K562 (cell line): ENCODE results near the gene RBFOX2. TPM values are rescaled to one million over a fixed set of nuclear protein-coding genes. Genes with fewer than 3 reads are reported as not detected.

Experiments
- CTBP1 ChIP-seq: fragments of 450-650 bp; IDR thresholded peaks from 2 replicates; pipeline ENCODE4 v1.6.1; 2016; ENCODE audit warnings: borderline replicate concordance
- DNMT1 ChIP-seq: fragments of 450-650 bp; IDR thresholded peaks from 2 replicates; pipeline ENCODE4 v1.6.1; 2016; ENCODE audit warnings: antibody characterized with exemption, mild to moderate bottlenecking
- EGR1 ChIP-seq: fragments of 450-650 bp; conservative IDR thresholded peaks from 2 replicates; pipeline ENCODE4 v1.6.1; 2017; ENCODE audit warnings: mild to moderate bottlenecking
- EZH2 ChIP-seq: IDR thresholded peaks from 2 replicates; pipeline ENCODE4 v1.6.1; 2012; ENCODE audit warnings: low read depth, mild to moderate bottlenecking, inconsistent platforms, low read length, borderline replicate concordance
- FIP1L1 ChIP-seq: fragments of 200-400 bp; formaldehyde crosslinking; IDR thresholded peaks from 2 replicates; pipeline ENCODE4 v1.6.1; 2018; ENCODE audit warnings: mild to moderate bottlenecking, low read depth, low read length; ENCODE audit not compliant: poor library complexity, severe bottlenecking
- FOXP4 ChIP-seq: sonication (generic); formaldehyde crosslinking; IDR thresholded peaks from 2 replicates; pipeline ENCODE4 v1.8.0; 2022; ENCODE audit warnings: mild to moderate bottlenecking, missing genetic modification reagents, borderline replicate concordance
- HOXB6 ChIP-seq: fragments of 250-450 bp; sonication (Bioruptor Pico); IDR thresholded peaks from 2 replicates; pipeline ENCODE4 v1.5.1; 2022; ENCODE audit warnings: mild to moderate bottlenecking, borderline replicate concordance
- IRF9 ChIP-seq: fragments of 450-650 bp; IDR thresholded peaks from 2 replicates; pipeline ENCODE4 v1.6.1; 2016; ENCODE audit warnings: missing biosample characterization, missing genetic modification characterization
- KHSRP ChIP-seq: fragments of 450-650 bp; IDR thresholded peaks from 2 replicates; pipeline ENCODE4 v1.6.1; 2017
- MAX ChIP-seq: sonication (generic); formaldehyde crosslinking; IDR thresholded peaks from 2 replicates; pipeline ENCODE4 v1.9.0; 2022; ENCODE audit warnings: mild to moderate bottlenecking, missing genetic modification reagents
- MBD2 ChIP-seq: sonication (generic); IDR thresholded peaks from 2 replicates; pipeline ENCODE4 v1.6.1; 2016; ENCODE audit warnings: low read depth, borderline replicate concordance
- RBFOX2 ChIP-seq: fragments of 200-400 bp; formaldehyde crosslinking; IDR thresholded peaks from 2 replicates; pipeline ENCODE4 v1.6.1; 2017; ENCODE audit warnings: low read depth, mild to moderate bottlenecking, low read length, moderate library complexity
- SNRNP70 ChIP-seq: fragments of 200-400 bp; formaldehyde crosslinking; optimal IDR thresholded peaks from 2 replicates; pipeline ENCODE3; 2017; ENCODE audit warnings: low read depth, low read length
- ZBTB7A ChIP-seq: IDR thresholded peaks from 2 replicates; pipeline ENCODE4 v1.6.1; 2011; ENCODE audit warnings: low read depth, mild to moderate bottlenecking, low read length, moderate library complexity, borderline replicate concordance; ENCODE audit not compliant: control insufficient read depth
- ZFP30 ChIP-seq: fragments of 250-450 bp; sonication (Bioruptor Pico); IDR thresholded peaks from 2 replicates; pipeline ENCODE4 v1.8.0; 2022; ENCODE audit warnings: moderate library complexity, mild to moderate bottlenecking, inconsistent platforms, borderline replicate concordance
- ZNF133 ChIP-seq: fragments of 250-450 bp; sonication (Bioruptor Pico); IDR thresholded peaks from 2 replicates; pipeline ENCODE4 v1.4.0; 2020; ENCODE audit warnings: mild to moderate bottlenecking
- ZNF280A ChIP-seq: fragments of 450-650 bp; IDR thresholded peaks from 2 replicates; pipeline ENCODE4 v1.6.1; 2018; ENCODE audit warnings: mild to moderate bottlenecking, low read depth; ENCODE audit not compliant: partially characterized antibody
- ZNF280B ChIP-seq: fragments of 250-450 bp; sonication (Bioruptor Pico); IDR thresholded peaks from 2 replicates; pipeline ENCODE4 v1.5.1; 2021; ENCODE audit warnings: mild to moderate bottlenecking
- ZNF311 ChIP-seq: fragments of 250-450 bp; sonication (Bioruptor Pico); IDR thresholded peaks from 2 replicates; pipeline ENCODE4 v1.4.0; 2020; ENCODE audit warnings: mild to moderate bottlenecking, moderate library complexity
- ZNF445 ChIP-seq: fragments of 250-450 bp; sonication (Bioruptor Pico); IDR thresholded peaks from 2 replicates; pipeline ENCODE4 v1.4.0; 2020; ENCODE audit warnings: low read depth, mild to moderate bottlenecking, moderate library complexity
- polyA plus RNA-seq, 8 experiments: library from polyadenylated mRNA; depleted of rRNA in 4 of 8; stranded (reverse) in 5 of 8; unstranded in 3 of 8; fragments of >200 nt; fragmentation: Nextera tagmentation in 2 of 8; fragmentation: Illumina TruSeq in 1 of 8; extraction: Ambion mirVana in 2 of 8; extraction: Trizol in 1 of 8; gene quantifications; 2 replicates each; pipeline versions ENCODE4 v1.2.1 to v1.2.3, GENCODE V29; 2011 to 2014; ENCODE audit warnings: inconsistent platforms in 1 of 8, missing spikeins in 1 of 8
- total RNA-seq, 7 experiments: library from RNA; depleted of rRNA in 6 of 7; stranded (reverse); fragments of >200 nt in 6 of 7; fragmentation: Illumina TruSeq in 2 of 7; extraction: Trizol in 2 of 7; gene quantifications; 2 replicates each; pipeline versions ENCODE4 v1.2.1 to v1.2.3, GENCODE V29; 2011 to 2021; ENCODE audit warnings: low replicate concordance in 1 of 7

The RBFOX2 gene
- total and polyA plus RNA-seq, 9 of the 15 experiments (the other 6 are each of a cell fraction or from before 2014, with no cell fraction given) = 5.8 to 24.8 (median 14.2) TPM

GRCh38 chr22:36028646-36029405 is at the start of gene RBFOX2 (continued):
- no peak for TF ChIP-seq ZNF280B
- TF ChIP-seq ZNF445 (CRISPR knock-in tag) = no peak
- TF ChIP-seq ZNF133 (CRISPR knock-in tag) = no peak
- TF ChIP-seq EGR1 = peak; percentile 67
- TF ChIP-seq HOXB6 (CRISPR knock-in tag) = no peak
- no peak for TF ChIP-seq EZH2
- TF ChIP-seq CTBP1 = 0 out of 2 replicates have a peak, but pooled peaks have one; percentile 3
- TF ChIP-seq ZBTB7A = peak; percentile 32; the same call in 1 of the 2 replicates
- TF ChIP-seq FOXP4 = no peak
- TF ChIP-seq FIP1L1 = no peak
- TF ChIP-seq ZNF280A = no peak
- no peak for TF ChIP-seq DNMT1
- TF ChIP-seq MAX (CRISPR knock-in tag) = peak; percentile 40; the same call in 1 of the 2 replicates
- no peak for TF ChIP-seq MBD2
- no peak for TF ChIP-seq ZNF311 (CRISPR knock-in tag)
- TF ChIP-seq RBFOX2 = peak; percentile 81
- no peak for TF ChIP-seq IRF9 (tag)
- TF ChIP-seq ZFP30 (CRISPR knock-in tag) = no peak
- TF ChIP-seq KHSRP = no peak
- TF ChIP-seq SNRNP70 = no peak
